Measurements from ENCODE around the gene RRP8. TPM values are rescaled to one million over a fixed set of nuclear protein-coding genes. Genes with fewer than 3 reads are reported as not detected.

RRP8 gene
- total and polyA plus RNA-seq, 10 of the 15 experiments (the other 5 are each of a cell fraction or from before 2014, with no cell fraction given), result 4.7 to 51.2 (median 23.9) TPM

- POLR2A ChIA-PET, result no interaction called here
- RAD21 ChIA-PET (ENCODE audit: unreplicated experiment), result no interaction called here
- H3K27ac ChIP-seq (ENCODE audit: control insufficient read depth, insufficient read depth), result no peak overlapping the region
- WGBS (ENCODE audit: insufficient coverage, insufficient replicate concordance, low lambda C conversion rate, missing lambda C conversion rate), result 100% methylated on average over 2 of the region's 2 CpGs
- no peaks in the 10 kb centered on the region for H3K79me2 ChIP-seq (ENCODE audit: control insufficient read depth, insufficient read depth, low read length)
- no peaks in the 10 kb centered on the region for H4K20me1 ChIP-seq (ENCODE audit: control insufficient read depth, insufficient read depth)
- H3K36me3 ChIP-seq (ENCODE audit: control insufficient read depth in 2 of 2, insufficient read depth in 2 of 2, low read length in 1 of 2), result peaks cover 0 to 1% of the 10 kb centered on the region in 2 experiments; a peak in 1 of 4 replicates
- H3K9ac ChIP-seq (ENCODE audit: control insufficient read depth, insufficient read depth, low read length), result no peak overlapping the region
- SMC1A ChIA-PET (ENCODE audit: uncharacterized antibody, unreplicated experiment), result no interaction called here
- no TSS peak for BruUV-seq (replicated peaks)
- FAIRE-seq (no peak), DNase-seq (ENCODE audit: low read depth, low spot score) (no peak), ATAC-seq (no peak)
- no peak for TF ChIP-seq HSF1 (IDR thresholded peaks at IDR 0.05; ENCODE audit: low read depth, low read length)
- H3K4me3 ChIP-seq, result no peak overlapping the region
- intact Hi-C loops (cut with micrococcal nuclease; ENCODE audit: unreplicated experiment) (no loop called here), in situ Hi-C loops (cut with MboI) (no loop called here)
- CTCF ChIA-PET, result no interaction called here
- H3K9me3 ChIP-seq (replicated peaks; ENCODE audit: control insufficient read depth, insufficient read depth, low read length), result no peaks in the 10 kb centered on the region
- H3K4me2 ChIP-seq (ENCODE audit: control insufficient read depth, insufficient read depth), result no peak overlapping the region
- H3K27me3 ChIP-seq (replicated peaks in 1 of 2; ENCODE audit: control insufficient read depth in 2 of 2, insufficient read depth in 2 of 2, low read length in 1 of 2), result no peaks in the 10 kb centered on the region
- no peaks in the 10 kb centered on the region for H3K4me1 ChIP-seq (ENCODE audit: control insufficient read depth, insufficient read depth, low read length)
- no peak overlapping the region for H2AFZ ChIP-seq (ENCODE audit: control insufficient read depth, low read depth, low read length)
These were observed 31.2 kb downstream of the RRP8 start for GRCh38 chr11:6572215-6572614.

GRCh38 chr11:6571434-6572008 is 31.9 kb downstream of the RRP8 start:
- no peak overlapping the region for H3K27ac ChIP-seq (ENCODE audit: control insufficient read depth, insufficient read depth)
- peaks cover 0 to 1% of the 10 kb centered on the region in 2 experiments; a peak in 1 of 4 replicates for H3K36me3 ChIP-seq (ENCODE audit: control insufficient read depth in 2 of 2, insufficient read depth in 2 of 2, low read length in 1 of 2)
- POLR2A ChIA-PET, result no interaction called here
- in situ Hi-C loops (cut with MboI), result no loop called here
- no peak overlapping the region for H2AFZ ChIP-seq (ENCODE audit: control insufficient read depth, low read depth, low read length)
- no peaks in the 10 kb centered on the region for H3K79me2 ChIP-seq (ENCODE audit: control insufficient read depth, insufficient read depth, low read length)
- no peaks in the 10 kb centered on the region for H3K9me3 ChIP-seq (replicated peaks; ENCODE audit: control insufficient read depth, insufficient read depth, low read length)
- DNase-seq (ENCODE audit: low read depth, low spot score) (no peak), ATAC-seq (no peak), FAIRE-seq (no peak)
- CTCF ChIA-PET, result no interaction called here
- no peaks in the 10 kb centered on the region for H4K20me1 ChIP-seq (ENCODE audit: control insufficient read depth, insufficient read depth)
- H3K4me1 ChIP-seq (ENCODE audit: control insufficient read depth, insufficient read depth, low read length), result no peaks in the 10 kb centered on the region
- H3K9ac ChIP-seq (ENCODE audit: control insufficient read depth, insufficient read depth, low read length), result no peak overlapping the region
- SMC1A ChIA-PET (ENCODE audit: uncharacterized antibody, unreplicated experiment), result no interaction called here
- BruUV-seq (replicated peaks), result no TSS peak
- H3K4me3 ChIP-seq, result no peak overlapping the region
- 94% methylated on average over 22 of the region's 22 CpGs for WGBS (ENCODE audit: insufficient coverage, insufficient replicate concordance, low lambda C conversion rate, missing lambda C conversion rate)
- H3K27me3 ChIP-seq (replicated peaks in 1 of 2; ENCODE audit: control insufficient read depth in 2 of 2, insufficient read depth in 2 of 2, low read length in 1 of 2), result no peaks in the 10 kb centered on the region
- RAD21 ChIA-PET (ENCODE audit: unreplicated experiment), result no interaction called here
- intact Hi-C loops (cut with micrococcal nuclease; ENCODE audit: unreplicated experiment), result no loop called here
- H3K4me2 ChIP-seq (ENCODE audit: control insufficient read depth, insufficient read depth), result no peak overlapping the region
- no peak for TF ChIP-seq TCF12 (IDR thresholded peaks at IDR 0.05; ENCODE audit: low read depth, low read length)
- TF ChIP-seq ZNF687 (IDR thresholded peaks at IDR 0.05), result no peak
- no peak for TF ChIP-seq WRNIP1 (IDR thresholded peaks at IDR 0.05; ENCODE audit: borderline replicate concordance, low read depth, low read length)
- TF ChIP-seq SREBF1 (IDR thresholded peaks at IDR 0.05; ENCODE audit: low read length), result no peak
- no peak for TF ChIP-seq RELB (IDR thresholded peaks at IDR 0.05; ENCODE audit: low read depth)
- no peak for TF ChIP-seq NR2C1 (IDR thresholded peaks at IDR 0.05)
- no peak for TF ChIP-seq SPI1 (IDR thresholded peaks at IDR 0.05; ENCODE audit: borderline replicate concordance, insufficient read depth, low read depth, low read length)

Measured in GM12878 (cell line).